ENCODE data around the gene EFCAB12.

Gene EFCAB12

GRCh38 chr3:129467932-129468331 lies 39.5 kb upstream of the EFCAB12 start:
- TF ChIP-seq EP300 (IDR thresholded peaks at IDR 0.05; ENCODE audit: borderline replicate concordance) (no peak), MAX (IDR thresholded peaks at IDR 0.05) (no peak), ZBTB7A (IDR thresholded peaks at IDR 0.05; ENCODE audit: low read depth) (no peak), CREB1 (IDR thresholded peaks at IDR 0.05; ENCODE audit: low read depth) (no peak), REST (IDR thresholded peaks at IDR 0.05; ENCODE audit: low read depth) (no peak), USF1 (IDR thresholded peaks at IDR 0.05) (no peak), CEBPB (IDR thresholded peaks at IDR 0.05) (no peak), NFIC (IDR thresholded peaks at IDR 0.05) (no peak)

GRCh38 chr3:129463716-129464115 lies 35.3 kb upstream of the EFCAB12 start:
- no peak for TF ChIP-seq REST (IDR thresholded peaks at IDR 0.05; ENCODE audit: low read depth)
- TF ChIP-seq TAF1 (IDR thresholded peaks at IDR 0.05; ENCODE audit: low read depth) = no peak
- TF ChIP-seq ZBTB7A (IDR thresholded peaks at IDR 0.05; ENCODE audit: low read depth) = no peak
- TF ChIP-seq USF1 (IDR thresholded peaks at IDR 0.05) = no peak
- TF ChIP-seq FOXM1 (IDR thresholded peaks at IDR 0.05; ENCODE audit: borderline replicate concordance, low read depth) = no peak
- TF ChIP-seq EP300 (IDR thresholded peaks at IDR 0.05; ENCODE audit: borderline replicate concordance) = no peak
- TF ChIP-seq RAD21 (IDR thresholded peaks at IDR 0.05; ENCODE audit: low read depth) = no peak
- no peak for TF ChIP-seq MAX (IDR thresholded peaks at IDR 0.05)
- no peak for TF ChIP-seq EGR1 (IDR thresholded peaks at IDR 0.05)
- no peak for TF ChIP-seq TCF12 (IDR thresholded peaks at IDR 0.05; ENCODE audit: low read depth)
- TF ChIP-seq NFIC (IDR thresholded peaks at IDR 0.05) = no peak
- no peak for TF ChIP-seq YY1 (IDR thresholded peaks at IDR 0.05; ENCODE audit: low read depth)
- TF ChIP-seq CEBPB (IDR thresholded peaks at IDR 0.05) = no peak
- no peak for TF ChIP-seq CREB1 (IDR thresholded peaks at IDR 0.05; ENCODE audit: low read depth)

GRCh38 chr3:129463094-129463493 lies 34.7 kb upstream of the EFCAB12 start:
- TF ChIP-seq YY1 (IDR thresholded peaks at IDR 0.05; ENCODE audit: low read depth) (no peak), MAX (IDR thresholded peaks at IDR 0.05) (no peak), EP300 (IDR thresholded peaks at IDR 0.05; ENCODE audit: borderline replicate concordance) (no peak), ZBTB7A (IDR thresholded peaks at IDR 0.05; ENCODE audit: low read depth) (no peak), RAD21 (IDR thresholded peaks at IDR 0.05; ENCODE audit: low read depth) (no peak), REST (IDR thresholded peaks at IDR 0.05; ENCODE audit: low read depth) (no peak)

- TF ChIP-seq USF1 (IDR thresholded peaks at IDR 0.05) = no peak
- TF ChIP-seq FOXM1 (IDR thresholded peaks at IDR 0.05; ENCODE audit: borderline replicate concordance, low read depth) = no peak
- no peak for TF ChIP-seq NFIC (IDR thresholded peaks at IDR 0.05)
- no peak for TF ChIP-seq CREB1 (IDR thresholded peaks at IDR 0.05; ENCODE audit: low read depth)
- TF ChIP-seq TCF12 (IDR thresholded peaks at IDR 0.05; ENCODE audit: low read depth) = no peak
- TF ChIP-seq CEBPB (IDR thresholded peaks at IDR 0.05) = no peak
- no peak for TF ChIP-seq TEAD4 (IDR thresholded peaks at IDR 0.05)
- TF ChIP-seq REST (IDR thresholded peaks at IDR 0.05; ENCODE audit: low read depth) = no peak
- TF ChIP-seq EP300 (IDR thresholded peaks at IDR 0.05; ENCODE audit: borderline replicate concordance) = no peak
- TF ChIP-seq MAX (IDR thresholded peaks at IDR 0.05) = no peak
- TF ChIP-seq RAD21 (IDR thresholded peaks at IDR 0.05; ENCODE audit: low read depth) = no peak
- no peak for TF ChIP-seq YY1 (IDR thresholded peaks at IDR 0.05; ENCODE audit: low read depth)
- TF ChIP-seq TAF1 (IDR thresholded peaks at IDR 0.05; ENCODE audit: low read depth) = no peak
- TF ChIP-seq EGR1 (IDR thresholded peaks at IDR 0.05) = no peak
These were observed 34.0 kb upstream of the EFCAB12 start for GRCh38 chr3:129462361-129462968.
